GM12878 (cell line): ENCODE measurements around the gene EBPL. TPM values are rescaled to one million over a fixed set of nuclear protein-coding genes. Genes with fewer than 3 reads are reported as not detected.

Experiments
- ATAC-seq: fragments of 200-7000 bp; cut with Tn5 transposase; 3 replicates; pipeline ENCODE4 v1.9.1; 2020; ENCODE audit warnings: mild to moderate bottlenecking, moderate library complexity
- BruUV-seq: library from RNA; stranded (reverse); fragments of 400-500 nt; replicated peaks from 2 replicates; lab custom pipeline; 2021; lab: Mats Ljungman, UMichigan
- CTCF ChIA-PET: fragments of 300-600 bp; sonication (Branson Sonifier 250); formaldehyde crosslinking; extraction: SDS; loops from one replicate; lab custom pipeline; 2021; ENCODE audit warnings: inconsistent platforms; lab: Yijun Ruan, JAX
- POLR2A ChIA-PET: fragments of 350-600 bp; formaldehyde crosslinking; extraction: SDS; loops from one replicate; lab custom pipeline; 2021; ENCODE audit warnings: inconsistent platforms; lab: Charles Lee
- RAD21 ChIA-PET: fragments of 300-600 bp; sonication (Branson Sonifier 250); formaldehyde crosslinking; loops from one replicate; lab custom pipeline; 2023; ENCODE audit warnings: antibody characterized with exemption; ENCODE audit not compliant: unreplicated experiment; lab: Charles Lee
- SMC1A ChIA-PET: fragments of 300-600 bp; sonication (Branson Sonifier 250); formaldehyde crosslinking; loops from one replicate; lab custom pipeline; 2023; ENCODE audit not compliant: unreplicated experiment, uncharacterized antibody; lab: Charles Lee
- DNase-seq: peaks from one replicate; pipeline ENCODE4 v3.0.0-alpha.2; 2011; ENCODE audit warnings: low read depth, low spot score
- FAIRE-seq: peaks from 3 replicates; lab custom pipeline; 2011; peaks lifted over from hg19 to GRCh38; lab: Jason Lieb, UNC
- H2AFZ ChIP-seq: 2 replicates; pipeline ENCODE4 v1.6.0; 2011; ENCODE audit warnings: low read depth, low read length, control low read depth; ENCODE audit not compliant: control insufficient read depth
- H3K27ac ChIP-seq: 2 replicates; pipeline ENCODE4 v1.5.1; 2011; ENCODE audit warnings: control low read depth; ENCODE audit not compliant: control insufficient read depth, insufficient read depth
- H3K27me3 ChIP-seq, 2 experiments: replicated peaks in 1 of 2; 2 replicates each; pipeline versions ENCODE4 v1.6.0 to v1.6.1; 2011; ENCODE audit warnings: low read length in 1 of 2; ENCODE audit not compliant: control insufficient read depth in 2 of 2, insufficient read depth in 2 of 2
- H3K36me3 ChIP-seq, 2 experiments: 2 replicates each; pipeline ENCODE4 v1.5.1; 2011; ENCODE audit warnings: low read length in 1 of 2; ENCODE audit not compliant: control insufficient read depth in 2 of 2, insufficient read depth in 2 of 2
- H3K4me1 ChIP-seq: 2 replicates; pipeline ENCODE4 v1.6.1; 2011; ENCODE audit warnings: mild to moderate bottlenecking, low read length, moderate library complexity, mixed read lengths; ENCODE audit not compliant: control insufficient read depth, insufficient read depth
- H3K4me2 ChIP-seq: 2 replicates; pipeline ENCODE4 v1.6.0; 2011; ENCODE audit warnings: control low read depth; ENCODE audit not compliant: control insufficient read depth, insufficient read depth
- H3K4me3 ChIP-seq: fragments of 200-600 bp; sonication (generic); 2 replicates; pipeline ENCODE4 v1.5.1; 2016
- H3K79me2 ChIP-seq: 2 replicates; pipeline ENCODE4 v1.6.0; 2011; ENCODE audit warnings: low read length; ENCODE audit not compliant: control insufficient read depth, insufficient read depth
- H3K9ac ChIP-seq: 2 replicates; pipeline ENCODE4 v1.8.0; 2011; ENCODE audit warnings: low read length, control low read depth, mixed read lengths; ENCODE audit not compliant: control insufficient read depth, insufficient read depth
- H3K9me3 ChIP-seq: replicated peaks from 3 replicates; pipeline ENCODE4 v1.5.1; 2011; ENCODE audit warnings: mild to moderate bottlenecking, low read length; ENCODE audit not compliant: control insufficient read depth, insufficient read depth
- H4K20me1 ChIP-seq: 2 replicates; pipeline ENCODE4 v1.6.0; 2011; ENCODE audit not compliant: control insufficient read depth, insufficient read depth
- JUND ChIP-seq: IDR thresholded peaks from 2 replicates; pipeline ENCODE4 v1.6.1; 2012; ENCODE audit warnings: low read depth, mild to moderate bottlenecking, low read length, improper control_type of control experiment, moderate library complexity
- POLR2AphosphoS5 ChIP-seq: IDR thresholded peaks from 2 replicates; pipeline ENCODE4 v1.6.1; 2011; ENCODE audit warnings: mild to moderate bottlenecking, low read length, inconsistent platforms
- YBX1 ChIP-seq: fragments of 450-650 bp; IDR thresholded peaks from 2 replicates; pipeline ENCODE4 v1.6.1; 2016; ENCODE audit warnings: antibody characterized with exemption
- ZNF384 ChIP-seq: IDR thresholded peaks from 2 replicates; pipeline ENCODE4 v1.6.1; 2012; ENCODE audit warnings: low read depth, mild to moderate bottlenecking, low read length, improper control_type of control experiment, borderline replicate concordance
- in situ Hi-C: fragments of 300-500 bp; cut with MboI; formaldehyde crosslinking; loops from 9 replicates; pipeline ENCODE4 v1.14.3; 2018; ENCODE audit warnings: mixed read lengths
- intact Hi-C: fragments of 100-400 bp; cut with micrococcal nuclease; formaldehyde crosslinking; loops from one replicate; pipeline ENCODE4 v1.14.2; 2022; ENCODE audit not compliant: unreplicated experiment
- polyA plus RNA-seq, 11 experiments: library from polyadenylated mRNA; depleted of rRNA in 4 of 11; unstranded in 6 of 11; stranded (reverse) in 5 of 11; fragments of >200 nt; fragmentation: Nextera tagmentation in 4 of 11; fragmentation: Illumina TruSeq in 1 of 11; extraction: Ambion mirVana in 4 of 11; extraction: Trizol in 1 of 11; gene quantifications; 1 replicate in 1 of 11; 2 replicates in 10 of 11; pipeline versions ENCODE4 v1.2.1 to v1.2.3, GENCODE V29; 2011 to 2016; ENCODE audit warnings: inconsistent platforms in 2 of 11, missing spikeins in 2 of 11, low read depth in 1 of 11
- total RNA-seq, 4 experiments: library from RNA; depleted of rRNA in 3 of 4; stranded (reverse); fragments of >200 nt in 3 of 4; fragmentation: Illumina TruSeq in 1 of 4; extraction: Trizol in 1 of 4; gene quantifications; 2 replicates each; pipeline versions ENCODE4 v1.2.1 to v1.2.3, GENCODE V29; 2013 to 2021
- TF ChIP-seq, protein P1 (sequence below): fragments of 450-650 bp; IDR thresholded peaks from 2 replicates; pipeline ENCODE4 v1.6.1; 2017; ENCODE audit warnings: borderline replicate concordance
- TF ChIP-seq, protein P2 (sequence below): fragments of 450-650 bp; conservative IDR thresholded peaks from 2 replicates; pipeline ENCODE4 v1.6.1; 2017; ENCODE audit warnings: mild to moderate bottlenecking, moderate library complexity
- TF ChIP-seq, protein P3 (sequence below): fragments of 450-650 bp; IDR thresholded peaks from 2 replicates; pipeline ENCODE4 v1.6.1; 2017; ENCODE audit warnings: mild to moderate bottlenecking, low read depth, inconsistent platforms; ENCODE audit not compliant: poor library complexity, severe bottlenecking

EBPL gene
- total and polyA plus RNA-seq, 10 of the 15 experiments (the other 5 are each of a cell fraction or from before 2014, with no cell fraction given), result 6.2 to 72.8 (median 43.5) TPM

DNA sequence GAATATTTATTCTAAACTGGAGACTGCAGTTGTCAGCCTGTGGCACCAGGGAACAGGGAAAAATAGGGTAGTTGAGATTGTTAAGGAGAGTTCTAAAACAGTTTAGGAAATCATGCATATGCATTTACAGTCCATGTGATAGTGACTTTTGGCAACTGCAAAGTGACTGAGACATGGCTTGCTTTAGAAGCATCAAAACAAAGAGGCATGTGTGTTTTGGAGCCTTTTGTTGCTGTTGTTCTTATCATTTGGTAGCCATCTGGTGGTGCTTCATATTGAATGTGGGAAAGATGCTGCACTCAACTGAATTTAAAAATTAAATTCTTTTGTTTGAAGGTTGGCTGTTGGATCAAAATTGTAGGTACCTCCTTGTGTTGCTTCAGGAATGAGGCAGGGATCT is 10.2 kb upstream of the EBPL start:
- no peak overlapping the region for H3K4me2 ChIP-seq
- H3K27me3 ChIP-seq, result no peaks in the 10 kb centered on the region
- ChIA-PET CTCF (no interaction called here), RAD21 (no interaction called here), POLR2A (no interaction called here), SMC1A (no interaction called here)
- TF ChIP-seq, protein P1, sequence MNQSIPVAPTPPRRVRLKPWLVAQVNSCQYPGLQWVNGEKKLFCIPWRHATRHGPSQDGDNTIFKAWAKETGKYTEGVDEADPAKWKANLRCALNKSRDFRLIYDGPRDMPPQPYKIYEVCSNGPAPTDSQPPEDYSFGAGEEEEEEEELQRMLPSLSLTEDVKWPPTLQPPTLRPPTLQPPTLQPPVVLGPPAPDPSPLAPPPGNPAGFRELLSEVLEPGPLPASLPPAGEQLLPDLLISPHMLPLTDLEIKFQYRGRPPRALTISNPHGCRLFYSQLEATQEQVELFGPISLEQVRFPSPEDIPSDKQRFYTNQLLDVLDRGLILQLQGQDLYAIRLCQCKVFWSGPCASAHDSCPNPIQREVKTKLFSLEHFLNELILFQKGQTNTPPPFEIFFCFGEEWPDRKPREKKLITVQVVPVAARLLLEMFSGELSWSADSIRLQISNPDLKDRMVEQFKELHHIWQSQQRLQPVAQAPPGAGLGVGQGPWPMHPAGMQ, result no peak
- TF ChIP-seq, protein P2, sequence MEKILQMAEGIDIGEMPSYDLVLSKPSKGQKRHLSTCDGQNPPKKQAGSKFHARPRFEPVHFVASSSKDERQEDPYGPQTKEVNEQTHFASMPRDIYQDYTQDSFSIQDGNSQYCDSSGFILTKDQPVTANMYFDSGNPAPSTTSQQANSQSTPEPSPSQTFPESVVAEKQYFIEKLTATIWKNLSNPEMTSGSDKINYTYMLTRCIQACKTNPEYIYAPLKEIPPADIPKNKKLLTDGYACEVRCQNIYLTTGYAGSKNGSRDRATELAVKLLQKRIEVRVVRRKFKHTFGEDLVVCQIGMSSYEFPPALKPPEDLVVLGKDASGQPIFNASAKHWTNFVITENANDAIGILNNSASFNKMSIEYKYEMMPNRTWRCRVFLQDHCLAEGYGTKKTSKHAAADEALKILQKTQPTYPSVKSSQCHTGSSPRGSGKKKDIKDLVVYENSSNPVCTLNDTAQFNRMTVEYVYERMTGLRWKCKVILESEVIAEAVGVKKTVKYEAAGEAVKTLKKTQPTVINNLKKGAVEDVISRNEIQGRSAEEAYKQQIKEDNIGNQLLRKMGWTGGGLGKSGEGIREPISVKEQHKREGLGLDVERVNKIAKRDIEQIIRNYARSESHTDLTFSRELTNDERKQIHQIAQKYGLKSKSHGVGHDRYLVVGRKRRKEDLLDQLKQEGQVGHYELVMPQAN, result no peak
- no peak for TF ChIP-seq ZNF384
- TF ChIP-seq, protein P3, sequence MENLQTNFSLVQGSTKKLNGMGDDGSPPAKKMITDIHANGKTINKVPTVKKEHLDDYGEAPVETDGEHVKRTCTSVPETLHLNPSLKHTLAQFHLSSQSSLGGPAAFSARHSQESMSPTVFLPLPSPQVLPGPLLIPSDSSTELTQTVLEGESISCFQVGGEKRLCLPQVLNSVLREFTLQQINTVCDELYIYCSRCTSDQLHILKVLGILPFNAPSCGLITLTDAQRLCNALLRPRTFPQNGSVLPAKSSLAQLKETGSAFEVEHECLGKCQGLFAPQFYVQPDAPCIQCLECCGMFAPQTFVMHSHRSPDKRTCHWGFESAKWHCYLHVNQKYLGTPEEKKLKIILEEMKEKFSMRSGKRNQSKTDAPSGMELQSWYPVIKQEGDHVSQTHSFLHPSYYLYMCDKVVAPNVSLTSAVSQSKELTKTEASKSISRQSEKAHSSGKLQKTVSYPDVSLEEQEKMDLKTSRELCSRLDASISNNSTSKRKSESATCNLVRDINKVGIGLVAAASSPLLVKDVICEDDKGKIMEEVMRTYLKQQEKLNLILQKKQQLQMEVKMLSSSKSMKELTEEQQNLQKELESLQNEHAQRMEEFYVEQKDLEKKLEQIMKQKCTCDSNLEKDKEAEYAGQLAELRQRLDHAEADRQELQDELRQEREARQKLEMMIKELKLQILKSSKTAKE, result no peak
- no peak for TF ChIP-seq YBX1
- no peak for TF ChIP-seq JUND
- TF ChIP-seq POLR2AphosphoS5, result no peak
- intact Hi-C loops, result no loop called here
- H3K4me3 ChIP-seq, result no peak overlapping the region
- in situ Hi-C loops, result no loop called here
- no peaks in the 10 kb centered on the region for H3K9me3 ChIP-seq
- H3K79me2 ChIP-seq, result no peaks in the 10 kb centered on the region
- ATAC-seq (no peak), FAIRE-seq (no peak), DNase-seq (no peak)
- H3K9ac ChIP-seq, result no peak overlapping the region
- H4K20me1 ChIP-seq, result no peaks in the 10 kb centered on the region
- H3K36me3 ChIP-seq, result peaks cover 2 to 12% of the 10 kb centered on the region in 2 experiments
- no peak overlapping the region for H2AFZ ChIP-seq
- H3K27ac ChIP-seq, result no peak overlapping the region
- H3K4me1 ChIP-seq, result no peaks in the 10 kb centered on the region
- TSS peak; percentile 42 for BruUV-seq
